Stomach (tissue), 9 donors: ENCODE data around the gene TMEM229B. TPM values are rescaled to one million over a fixed set of nuclear protein-coding genes. Genes with fewer than 3 reads are reported as not detected.

Source experiments
- DNase-seq, 2 donors: peaks; one replicate each; pipeline versions ENCODE4 v3.0.0 to v3.0.0-alpha.2; 2013 to 2019
- H3K27ac ChIP-seq, 5 donors: fragments of 200-600 bp in 4 of 5; sonication (generic) in 4 of 5; one replicate each; pipeline ENCODE4 v1.5.1; 2013 to 2019; ENCODE audit warnings: mild to moderate bottlenecking in 1 of 5, moderate library complexity in 1 of 5
- H3K27me3 ChIP-seq, 3 donors: fragments of 200-600 bp; sonication (generic); one replicate each; pipeline ENCODE4 v1.5.1; 2017 to 2019; ENCODE audit warnings: mixed run types in 1 of 3
- H3K36me3 ChIP-seq, 4 donors: fragments of 200-600 bp; sonication (generic); 1 replicate in 3 of 4; 2 replicates in 1 of 4; pipeline ENCODE4 v1.5.1; 2016 to 2019
- H3K4me1 ChIP-seq, 4 donors: fragments of 200-600 bp; sonication (generic); one replicate each; pipeline ENCODE4 v1.5.1; 2016 to 2019
- H3K4me3 ChIP-seq, 4 donors: fragments of 200-600 bp; sonication (generic) in 3 of 4; one replicate each; pipeline ENCODE4 v1.5.1; 2016 to 2019; ENCODE audit warnings: mild to moderate bottlenecking in 1 of 4
- H3K9me3 ChIP-seq, 4 donors: fragments of 200-600 bp; sonication (generic); one replicate each; pipeline ENCODE4 v1.5.1; 2016 to 2019
- CTCF ChIP-seq, 7 experiments: fragments of 450-650 bp in 4 of 7; fragments of 200-600 bp in 3 of 7; sonication (generic) in 3 of 7; IDR thresholded peaks; one replicate each; pipeline ENCODE4 v1.5.1; 2016 to 2019; ENCODE audit warnings: antibody characterized with exemption in 7 of 7, control low read depth in 2 of 7, mild to moderate bottlenecking in 1 of 7
- EP300 ChIP-seq: sonication (generic); formaldehyde crosslinking; IDR thresholded peaks from one replicate; pipeline ENCODE4 v1.6.1; 2017; ENCODE audit warnings: antibody characterized with exemption
- POLR2A ChIP-seq, 4 donors: fragments of 450-650 bp; IDR thresholded peaks; one replicate each; pipeline ENCODE4 v1.6.1; 2016; ENCODE audit warnings: antibody characterized with exemption in 4 of 4, control low read depth in 2 of 4, mild to moderate bottlenecking in 1 of 4, moderate library complexity in 1 of 4
- POLR2AphosphoS5 ChIP-seq, 3 donors: sonication (generic); formaldehyde crosslinking; IDR thresholded peaks; one replicate each; pipeline ENCODE4 v1.6.1; 2016; ENCODE audit warnings: antibody characterized with exemption in 3 of 3
- WGBS, 5 donors: extraction: QIAGEN DNeasy Blood & Tissue Kit in 3 of 5; methylation state at CpG; one replicate each; pipeline versions ENCODE4 v1.1.5 to v1.1.7; 2013 to 2018; 5-methylcytosine and 5-hydroxymethylcytosine counted together
- intact Hi-C: fragments of 100-400 bp; cut with DNase I; formaldehyde crosslinking; loops from one replicate; pipeline ENCODE4 v1.15.1; 2023; ENCODE audit warnings: low total_unique reads
- polyA plus RNA-seq, 3 donors: library from polyadenylated mRNA; stranded (reverse); fragments of 200-250 nt; gene quantifications; one replicate each; pipeline ENCODE4 v1.2.3, GENCODE V29; 2013
- total RNA-seq, 5 donors: library from RNA; depleted of rRNA; stranded (reverse); fragments of >200 nt; gene quantifications; one replicate each; pipeline versions ENCODE4 v1.1.0 to v1.2.3, GENCODE V29; 2014 to 2016
- donor health status: healthy with polysubstance abuse.
- donor health status: Bipolar disorder and iron deficiency.
- donor health status: healthy.

Gene TMEM229B
- total and polyA plus RNA-seq, 8 donors = 0.14 to 15.6 (median 1.4) TPM; not detected in 1

- H3K36me3 ChIP-seq = peaks cover 0 to 14% (median 4%) of the 10 kb centered on the region in 4 donors
- intact Hi-C loops = no loop called here
- DNase-seq = no peak
- no peaks in the 10 kb centered on the region for H3K9me3 ChIP-seq
- TF ChIP-seq POLR2A (IDR thresholded peaks at IDR 0.05) (no peak), POLR2AphosphoS5 (IDR thresholded peaks at IDR 0.05) (no peak), CTCF (IDR thresholded peaks at IDR 0.05) (no peak), EP300 (no peak)
- H3K4me3 ChIP-seq = no peak overlapping the region
- H3K27me3 ChIP-seq = no peaks in the 10 kb centered on the region
- H3K27ac ChIP-seq = no peak overlapping the region
- H3K4me1 ChIP-seq = no peaks in the 10 kb centered on the region
- WGBS, 5 donors = 87 to 89% (median 88%) methylated on average over 6 to 10 of the region's 10 CpGs
Observed at GRCh38 chr14:67472726-67473125, 15.8 kb downstream of the TMEM229B start.

DNA sequence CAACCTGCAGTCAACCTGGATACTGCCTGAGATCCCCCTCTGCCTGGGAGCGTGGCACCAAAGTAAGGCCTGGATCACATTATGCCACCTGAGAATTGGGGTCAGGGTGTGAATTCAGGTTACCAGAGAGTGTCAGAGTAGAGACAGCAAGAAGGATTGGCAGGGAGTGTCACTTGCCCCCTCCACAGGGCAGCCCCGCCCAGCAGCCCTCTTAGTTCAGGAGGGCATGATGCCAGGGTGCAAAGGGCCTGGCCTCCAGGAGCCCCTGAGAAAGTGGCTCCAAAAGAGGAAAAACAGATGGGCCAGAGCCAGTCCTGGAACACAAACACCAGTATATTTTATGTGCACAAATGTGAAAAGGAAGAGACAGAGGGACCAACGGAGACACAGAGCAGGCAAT is 18.6 kb downstream of the TMEM229B start:
- no peaks in the 10 kb centered on the region for H3K4me1 ChIP-seq
- no peaks in the 10 kb centered on the region for H3K9me3 ChIP-seq
- no peak overlapping the region for H3K27ac ChIP-seq
- H3K4me3 ChIP-seq = no peak overlapping the region
- 90 to 96% (median 94%) methylated on average over 3 of the region's 3 CpGs for WGBS, 5 donors
- intact Hi-C loops = no loop called here
- TF ChIP-seq POLR2A (IDR thresholded peaks at IDR 0.05) = no peak
- TF ChIP-seq EP300 = no peak
- TF ChIP-seq CTCF (IDR thresholded peaks at IDR 0.05) = no peak
- no peak for TF ChIP-seq POLR2AphosphoS5 (IDR thresholded peaks at IDR 0.05)
- DNase-seq = no peak
- H3K27me3 ChIP-seq = no peaks in the 10 kb centered on the region
- H3K36me3 ChIP-seq = peaks cover 0 to 11% (median 4%) of the 10 kb centered on the region in 4 donors

- no peaks in the 10 kb centered on the region for H3K27me3 ChIP-seq
- no peak for TF ChIP-seq POLR2AphosphoS5 (IDR thresholded peaks at IDR 0.05)
- TF ChIP-seq EP300 = no peak
- TF ChIP-seq CTCF (IDR thresholded peaks at IDR 0.05) = no peak
- TF ChIP-seq POLR2A (IDR thresholded peaks at IDR 0.05) = no peak
- WGBS, 5 donors = 68 to 83% (median 78%) methylated on average over 6 of the region's 6 CpGs
- no peak overlapping the region for H3K27ac ChIP-seq
- H3K9me3 ChIP-seq = no peaks in the 10 kb centered on the region
- no peaks in the 10 kb centered on the region for H3K4me1 ChIP-seq
- no peak overlapping the region for H3K4me3 ChIP-seq
- intact Hi-C loops = no loop called here
- no peak for DNase-seq
- peaks cover 0 to 7% (median 3%) of the 10 kb centered on the region in 4 donors for H3K36me3 ChIP-seq
Observed at GRCh38 chr14:67468378-67468730, 20.2 kb downstream of the TMEM229B start.

DNA sequence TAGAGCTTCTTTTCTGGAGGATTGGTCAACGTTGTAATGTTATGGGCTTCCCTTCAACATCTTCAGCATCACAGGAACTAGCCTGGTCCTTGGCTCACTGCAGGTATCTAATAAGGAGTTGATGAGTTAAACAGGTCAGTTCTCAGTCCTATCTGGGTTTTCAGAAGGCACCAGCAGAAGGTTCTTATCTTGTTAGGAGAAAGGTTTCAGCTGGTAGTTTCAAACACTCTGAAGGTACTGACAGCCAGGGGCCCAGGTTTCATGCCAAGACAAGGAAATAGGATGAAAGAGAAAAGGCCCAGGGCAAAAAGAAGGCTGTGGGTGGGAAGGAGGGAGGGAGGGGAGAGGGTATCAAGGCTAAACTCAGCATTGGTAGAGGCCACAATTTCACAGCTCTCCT is 21.4 kb downstream of the TMEM229B start:
- Histone ChIP-seq H3K9me3 (no peaks in the 10 kb centered on the region), H3K4me3 (no peak overlapping the region), H3K27me3 (no peaks in the 10 kb centered on the region), H3K4me1 (no peaks in the 10 kb centered on the region), H3K27ac (no peak overlapping the region), H3K36me3 (no peaks in the 10 kb centered on the region)
- 81 to 97% (median 87%) methylated on average over 1 of the region's 1 CpG for WGBS, 5 donors
- intact Hi-C loops = no loop called here
- DNase-seq = no peak
- TF ChIP-seq POLR2A (IDR thresholded peaks at IDR 0.05) = no peak

- intact Hi-C loops = no loop called here
- WGBS, 5 donors = 79 to 89% (median 84%) methylated on average over 8 of the region's 8 CpGs
- no peaks in the 10 kb centered on the region for H3K4me1 ChIP-seq
- no peaks in the 10 kb centered on the region for H3K36me3 ChIP-seq
- no peaks in the 10 kb centered on the region for H3K9me3 ChIP-seq
- H3K27ac ChIP-seq = no peak overlapping the region
- TF ChIP-seq EP300 (no peak), POLR2AphosphoS5 (IDR thresholded peaks at IDR 0.05) (no peak), POLR2A (IDR thresholded peaks at IDR 0.05) (no peak), CTCF (IDR thresholded peaks at IDR 0.05) (no peak)
- DNase-seq = no peak
- H3K27me3 ChIP-seq = no peaks in the 10 kb centered on the region
- no peak overlapping the region for H3K4me3 ChIP-seq
Observed at GRCh38 chr14:67464879-67465278, 23.6 kb downstream of the TMEM229B start.
